Measurements from ENCODE around the gene ELOF1.

The ELOF1 gene

DNA sequence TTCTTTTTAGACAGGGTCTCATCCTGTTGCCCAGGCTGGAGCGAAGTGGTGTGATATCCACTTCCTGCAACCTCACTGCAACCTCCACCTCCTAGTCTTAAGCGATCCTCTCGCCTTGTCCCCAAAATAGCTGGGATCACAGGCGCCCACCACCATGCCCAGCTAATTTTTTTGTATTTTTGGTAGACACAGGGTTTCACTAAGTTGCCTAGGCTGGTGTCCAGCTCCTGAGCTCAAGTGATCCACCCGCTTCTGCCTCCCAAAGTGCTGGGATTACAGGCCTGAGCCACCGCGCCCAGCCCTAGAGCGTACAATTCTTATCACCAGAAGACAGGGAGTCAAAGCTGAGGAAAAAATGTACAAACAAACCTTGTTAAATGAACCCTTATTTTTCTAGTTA, 4.5 kb upstream of the ELOF1 start:
- Histone ChIP-seq H3K4me3 (ENCODE audit: low read depth in 1 of 2, low read length in 1 of 2) (no peak overlapping the region), H3K27ac (no peak overlapping the region), H3K4me1 (ENCODE audit: control insufficient read depth in 1 of 2, insufficient read depth in 1 of 2, low read depth in 1 of 2, low read length in 1 of 2) (peaks cover 16 to 19% of the 10 kb centered on the region in 2 experiments), H3K36me3 (no peaks in the 10 kb centered on the region), H3K27me3 (no peaks in the 10 kb centered on the region), H3K9me3 (no peaks in the 10 kb centered on the region)
- TF ChIP-seq, protein P1, sequence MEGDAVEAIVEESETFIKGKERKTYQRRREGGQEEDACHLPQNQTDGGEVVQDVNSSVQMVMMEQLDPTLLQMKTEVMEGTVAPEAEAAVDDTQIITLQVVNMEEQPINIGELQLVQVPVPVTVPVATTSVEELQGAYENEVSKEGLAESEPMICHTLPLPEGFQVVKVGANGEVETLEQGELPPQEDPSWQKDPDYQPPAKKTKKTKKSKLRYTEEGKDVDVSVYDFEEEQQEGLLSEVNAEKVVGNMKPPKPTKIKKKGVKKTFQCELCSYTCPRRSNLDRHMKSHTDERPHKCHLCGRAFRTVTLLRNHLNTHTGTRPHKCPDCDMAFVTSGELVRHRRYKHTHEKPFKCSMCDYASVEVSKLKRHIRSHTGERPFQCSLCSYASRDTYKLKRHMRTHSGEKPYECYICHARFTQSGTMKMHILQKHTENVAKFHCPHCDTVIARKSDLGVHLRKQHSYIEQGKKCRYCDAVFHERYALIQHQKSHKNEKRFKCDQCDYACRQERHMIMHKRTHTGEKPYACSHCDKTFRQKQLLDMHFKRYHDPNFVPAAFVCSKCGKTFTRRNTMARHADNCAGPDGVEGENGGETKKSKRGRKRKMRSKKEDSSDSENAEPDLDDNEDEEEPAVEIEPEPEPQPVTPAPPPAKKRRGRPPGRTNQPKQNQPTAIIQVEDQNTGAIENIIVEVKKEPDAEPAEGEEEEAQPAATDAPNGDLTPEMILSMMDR (IDR thresholded peaks at IDR 0.05) = no peak

DNA sequence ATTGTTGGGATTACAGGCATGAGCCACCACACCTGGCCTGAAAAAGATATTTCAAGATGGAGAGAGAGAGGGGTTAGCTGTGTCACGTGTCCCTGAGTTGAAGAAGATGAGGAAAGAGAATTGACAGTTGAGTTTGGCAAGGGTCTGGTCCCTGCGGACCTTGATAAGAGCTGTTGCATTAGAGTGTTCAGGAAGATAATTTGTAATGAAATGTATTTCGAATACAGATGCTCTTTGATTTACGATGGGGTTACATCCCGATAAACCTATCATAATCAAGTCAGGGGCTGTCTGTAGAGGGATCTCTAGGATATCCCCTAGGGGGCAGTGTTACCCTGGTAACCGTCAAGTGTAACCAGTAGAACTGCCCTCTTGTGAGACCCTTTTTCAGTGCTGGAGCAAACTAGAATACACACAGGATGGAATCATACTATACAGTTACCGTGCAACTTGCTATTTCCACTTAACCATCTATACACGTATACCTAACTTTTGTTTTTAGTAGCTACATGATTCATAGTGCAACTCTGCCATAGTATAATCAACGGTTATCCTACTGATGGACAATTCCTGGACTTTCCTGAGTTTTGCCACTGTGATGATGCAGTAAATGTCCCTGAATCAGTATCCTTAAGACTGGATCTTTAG, 1.5 kb upstream of the ELOF1 start:
- Histone ChIP-seq H3K27me3 (no peaks in the 10 kb centered on the region), H3K4me3 (ENCODE audit: low read depth in 1 of 2, low read length in 1 of 2) (no peak overlapping the region), H3K9me3 (no peaks in the 10 kb centered on the region), H3K4me1 (ENCODE audit: control insufficient read depth in 1 of 2, insufficient read depth in 1 of 2, low read depth in 1 of 2, low read length in 1 of 2) (peaks cover 24 to 25% of the 10 kb centered on the region in 2 experiments), H3K27ac (no peak overlapping the region), H3K36me3 (peaks cover under 1% of the 10 kb centered on the region)
- TF ChIP-seq, protein P1 (IDR thresholded peaks at IDR 0.05) = peak; percentile 59

DNA sequence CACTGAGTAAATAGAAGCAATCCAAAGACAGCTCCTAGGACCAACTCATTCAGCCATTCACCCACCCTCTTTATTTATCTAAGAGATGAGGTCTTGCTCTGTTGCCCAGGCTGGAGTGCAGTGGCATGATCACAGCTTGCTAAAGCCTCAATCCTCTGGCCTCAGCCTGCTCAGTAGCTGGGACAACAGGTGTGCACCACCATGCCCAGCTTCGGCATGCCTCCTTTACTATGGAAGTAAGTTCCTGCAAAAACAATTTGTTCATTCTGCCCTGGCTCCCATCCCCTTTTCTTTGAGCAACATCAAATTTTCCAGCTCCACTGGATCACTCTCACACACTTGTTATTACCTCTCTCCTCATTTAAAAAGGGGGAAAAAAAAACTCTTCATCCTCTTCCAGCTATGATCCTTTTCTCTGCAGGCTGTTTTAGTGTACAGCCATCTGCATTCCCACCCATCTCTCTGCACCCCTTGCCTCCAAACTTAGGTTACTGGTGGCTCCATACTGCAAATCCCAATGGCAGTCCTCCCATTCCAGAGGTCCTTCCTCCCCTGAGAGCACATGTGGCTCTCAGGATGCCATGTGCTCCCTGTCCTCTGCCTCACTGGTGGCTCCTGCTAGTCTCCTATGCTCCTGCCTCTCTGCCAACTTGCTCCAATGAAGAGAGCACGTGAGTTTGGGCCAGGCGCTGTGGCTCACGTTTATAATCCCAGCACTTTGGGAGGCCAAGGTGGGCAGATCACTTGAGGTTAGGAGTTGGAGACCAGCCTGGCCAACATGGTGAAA, 2.2 kb downstream of the ELOF1 start:
- TF ChIP-seq, protein P1 (IDR thresholded peaks at IDR 0.05) = no peak
- H3K27me3 ChIP-seq = no peaks in the 10 kb centered on the region

DNA sequence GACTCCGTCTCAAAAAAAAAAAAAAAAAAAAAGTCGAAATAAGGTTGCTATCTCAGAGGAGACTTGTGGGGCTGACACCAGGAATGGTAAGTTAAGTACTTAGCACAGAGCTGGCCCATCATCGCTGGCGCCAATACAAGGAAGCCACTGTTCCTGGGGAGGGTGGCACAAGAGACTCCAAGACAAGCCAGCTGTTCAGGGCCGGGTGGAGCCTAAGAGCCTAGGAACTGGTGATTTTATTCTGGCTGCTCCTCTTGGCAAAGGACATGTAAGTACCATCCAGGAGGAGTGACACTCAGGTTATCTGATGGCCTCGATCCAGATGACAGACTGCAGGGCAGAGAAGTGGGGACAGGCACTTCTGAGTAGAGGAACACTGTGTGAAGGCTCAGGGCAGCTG, 3.8 kb downstream of the ELOF1 start:
- H3K9me3 ChIP-seq = no peaks in the 10 kb centered on the region
- H3K27me3 ChIP-seq = no peaks in the 10 kb centered on the region

More for the DNA sequence above, 2.2 kb downstream of the ELOF1 start:
- Histone ChIP-seq H3K4me1 (ENCODE audit: control insufficient read depth in 1 of 2, insufficient read depth in 1 of 2, low read depth in 1 of 2, low read length in 1 of 2) (peaks cover 24 to 25% of the 10 kb centered on the region in 2 experiments), H3K27ac (no peak overlapping the region), H3K9me3 (no peaks in the 10 kb centered on the region), H3K36me3 (peaks cover 33% of the 10 kb centered on the region), H3K4me3 (ENCODE audit: low read depth in 1 of 2, low read length in 1 of 2) (no peak overlapping the region)

DNA sequence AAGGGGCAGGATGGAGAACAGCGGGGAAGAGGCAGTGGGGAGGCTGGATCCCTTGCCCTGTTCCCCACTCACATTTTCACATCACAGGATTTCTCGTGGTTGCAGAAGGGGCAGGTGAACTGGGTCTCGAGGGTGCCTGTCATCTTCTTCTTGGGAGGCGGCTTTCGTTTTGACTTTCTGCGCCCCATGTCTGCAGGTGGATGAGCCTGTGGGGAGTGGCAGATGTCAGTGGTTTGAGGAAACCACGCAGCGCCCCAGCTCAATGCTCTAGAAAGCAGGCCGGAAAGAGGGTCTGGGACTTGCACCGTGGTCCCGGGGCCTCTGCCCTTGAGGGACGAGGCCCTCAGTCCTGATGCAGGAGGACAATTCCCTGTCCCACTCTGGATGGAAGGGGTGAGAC, 4.9 kb downstream of the ELOF1 start:
- H3K27ac ChIP-seq = no peak overlapping the region
- peaks cover 10 to 11% of the 10 kb centered on the region in 2 experiments for H3K4me1 ChIP-seq (ENCODE audit: control insufficient read depth in 1 of 2, insufficient read depth in 1 of 2, low read depth in 1 of 2, low read length in 1 of 2)
- H3K36me3 ChIP-seq = peaks cover 33% of the 10 kb centered on the region
- TF ChIP-seq, protein P1 (IDR thresholded peaks at IDR 0.05) = no peak
- no peaks in the 10 kb centered on the region for H3K27me3 ChIP-seq
- H3K4me3 ChIP-seq (ENCODE audit: low read depth in 1 of 2, low read length in 1 of 2) = no peak overlapping the region
- no peaks in the 10 kb centered on the region for H3K9me3 ChIP-seq

More for the DNA sequence above, 3.8 kb downstream of the ELOF1 start:
- H3K36me3 ChIP-seq = peaks cover 33% of the 10 kb centered on the region
- TF ChIP-seq, protein P1 (IDR thresholded peaks at IDR 0.05) = no peak
- no peak overlapping the region for H3K4me3 ChIP-seq (ENCODE audit: low read depth in 1 of 2, low read length in 1 of 2)
- no peak overlapping the region for H3K27ac ChIP-seq
- peaks cover 20 to 21% of the 10 kb centered on the region in 2 experiments for H3K4me1 ChIP-seq (ENCODE audit: control insufficient read depth in 1 of 2, insufficient read depth in 1 of 2, low read depth in 1 of 2, low read length in 1 of 2)
